Measurements from ENCODE around the gene NFATC2.
"Not testable (repeated sequence)": the region's sequence is repeated elsewhere in the genome, so short reads cannot be mapped to it uniquely, and the experiment has no call there.

Gene NFATC2

DNA sequence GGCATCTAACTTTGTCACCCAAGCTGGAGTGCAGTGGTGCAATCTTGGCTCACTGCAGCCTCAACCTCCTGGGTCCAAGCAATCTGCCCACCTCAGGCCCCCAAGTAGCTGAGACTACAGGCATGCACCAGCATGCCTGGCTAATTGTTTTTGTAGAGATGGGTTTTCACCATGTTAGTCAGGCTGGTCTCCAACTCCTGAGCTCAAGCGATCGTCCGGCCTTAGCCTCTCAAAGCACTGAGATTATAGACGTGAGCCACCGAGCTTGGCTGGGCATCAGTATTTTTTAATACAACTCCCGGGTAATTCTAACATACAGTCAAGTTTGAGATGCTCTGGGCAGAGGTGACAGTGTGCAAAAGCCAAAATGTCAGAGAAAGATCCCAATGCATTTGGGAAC lies 73.5 kb downstream of the NFATC2 start:
- DNase-seq, result no peak

DNA sequence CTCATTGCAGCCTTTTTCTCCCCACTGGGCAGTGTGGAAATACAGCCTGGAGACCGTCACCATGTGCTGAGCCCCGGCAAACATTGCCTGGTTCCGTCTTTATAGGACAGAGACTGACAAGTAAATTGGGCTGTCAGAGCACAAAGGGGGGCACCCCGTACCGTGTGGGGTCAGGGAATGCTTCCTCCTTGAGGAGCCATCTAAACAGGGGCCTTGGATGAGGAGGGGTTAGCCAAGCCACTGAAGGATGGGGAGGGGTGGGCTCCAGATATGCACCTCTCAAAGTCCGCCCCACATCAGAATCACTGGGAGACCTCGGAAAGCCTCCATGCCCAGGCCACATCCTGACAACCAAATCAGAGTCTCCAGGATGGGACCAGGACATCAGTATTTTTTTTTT lies 73.9 kb downstream of the NFATC2 start:
- DNase-seq, result no peak

DNA sequence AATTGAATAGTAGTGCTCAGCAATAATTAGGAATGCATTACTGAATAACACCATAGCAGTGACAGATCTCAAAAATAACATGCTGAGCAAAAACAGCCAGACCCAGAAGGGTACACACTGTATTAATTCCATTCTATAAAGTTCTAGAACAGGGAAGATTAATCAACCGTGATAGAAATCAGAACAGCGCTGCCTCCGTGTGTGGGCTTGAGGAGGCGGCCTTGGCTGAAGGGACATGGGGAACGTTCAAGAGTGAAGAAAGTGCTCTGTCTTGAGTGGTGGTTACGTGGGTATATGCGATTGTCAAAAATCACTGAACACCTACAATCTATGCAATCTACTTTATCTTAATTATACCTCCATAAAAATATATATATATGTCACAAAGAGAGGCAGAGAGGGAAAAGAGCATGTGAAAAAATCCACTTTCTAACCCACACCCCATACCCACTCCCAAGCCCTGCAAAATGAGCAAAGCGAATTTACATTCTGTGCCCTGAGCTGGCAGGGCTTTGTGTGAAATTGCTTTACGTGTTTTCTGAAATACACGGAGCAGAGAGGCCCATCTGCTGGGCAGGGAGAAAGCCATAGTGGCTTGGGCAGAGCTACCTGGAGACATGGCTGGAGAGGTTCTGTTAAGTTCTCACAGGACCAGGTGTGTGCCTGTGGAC lies 74.4 kb downstream of the NFATC2 start:
- DNase-seq, result no peak

DNA sequence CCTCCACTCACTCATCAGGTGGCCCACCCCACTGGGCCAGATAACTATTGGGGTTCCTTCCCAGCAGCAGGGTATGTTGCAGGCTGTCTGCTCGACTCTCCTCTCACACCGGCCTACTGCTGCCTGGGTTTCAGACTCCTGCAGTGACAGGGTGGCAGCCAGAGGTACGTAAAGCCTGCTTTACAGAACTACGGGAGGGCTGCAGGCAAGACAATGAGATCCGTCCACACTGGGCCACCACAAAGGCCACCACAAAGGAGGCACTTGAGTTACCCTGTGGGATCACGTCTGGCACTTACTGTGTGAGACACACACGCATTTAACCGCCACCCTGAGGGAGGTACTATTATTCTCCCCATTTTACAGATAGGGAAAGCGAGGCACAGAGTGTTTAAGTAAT lies 78.5 kb downstream of the NFATC2 start:
- DNase-seq, result no peak

DNA sequence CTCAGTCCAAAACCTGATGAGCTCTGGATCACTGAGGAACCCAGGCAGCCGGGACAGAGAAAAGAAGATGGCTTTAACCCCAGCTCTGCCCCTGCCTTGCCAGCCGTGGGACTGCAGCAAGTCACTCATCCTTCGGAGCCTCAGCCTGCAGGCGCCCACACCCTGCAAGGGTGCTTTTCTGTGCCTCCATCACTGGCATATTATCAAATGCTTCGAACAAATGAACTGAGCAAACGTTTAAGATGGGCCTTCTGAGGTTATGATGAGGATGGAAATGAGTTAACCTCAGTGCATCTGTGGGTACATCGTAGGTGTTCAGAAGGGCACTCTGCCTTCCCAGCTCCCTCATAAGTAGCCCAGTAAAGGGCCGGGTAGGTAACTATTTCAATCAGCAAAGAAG lies 79.0 kb downstream of the NFATC2 start:
- DNase-seq, result no peak

DNA sequence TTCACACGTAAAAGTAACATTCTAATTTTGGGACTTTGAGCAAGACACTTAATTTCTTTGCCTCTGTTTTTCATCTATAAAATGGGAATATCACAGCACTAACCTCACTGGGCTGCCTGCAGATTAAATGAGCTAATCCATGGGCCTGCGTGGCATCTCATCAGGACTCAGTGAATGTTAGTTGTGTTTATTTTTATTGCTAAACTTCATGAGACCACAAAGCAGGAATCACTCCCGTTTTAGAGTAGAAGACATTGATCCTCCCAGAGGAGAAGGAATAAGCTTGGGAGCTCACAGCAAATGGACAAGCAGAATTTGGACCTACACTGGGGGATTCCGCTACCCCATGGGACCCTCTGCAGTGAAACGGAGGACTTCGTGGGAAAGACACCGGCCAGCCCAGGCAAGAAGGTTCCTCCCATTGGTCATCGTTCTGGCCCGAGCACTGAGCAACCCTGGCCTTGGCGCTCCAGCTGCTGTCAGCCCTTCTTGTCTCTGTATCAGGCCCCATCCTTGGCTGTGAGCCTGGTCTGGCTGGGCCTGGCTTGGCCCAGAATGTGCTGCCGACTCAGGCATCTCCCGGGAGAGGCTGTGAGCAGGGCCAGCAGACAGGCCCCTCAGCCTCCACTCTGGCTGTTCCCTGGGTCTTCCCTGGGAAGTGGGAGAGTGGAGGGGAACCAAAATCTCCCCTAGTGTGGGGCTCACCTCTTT lies 79.8 kb downstream of the NFATC2 start:
- no peak for DNase-seq

DNA sequence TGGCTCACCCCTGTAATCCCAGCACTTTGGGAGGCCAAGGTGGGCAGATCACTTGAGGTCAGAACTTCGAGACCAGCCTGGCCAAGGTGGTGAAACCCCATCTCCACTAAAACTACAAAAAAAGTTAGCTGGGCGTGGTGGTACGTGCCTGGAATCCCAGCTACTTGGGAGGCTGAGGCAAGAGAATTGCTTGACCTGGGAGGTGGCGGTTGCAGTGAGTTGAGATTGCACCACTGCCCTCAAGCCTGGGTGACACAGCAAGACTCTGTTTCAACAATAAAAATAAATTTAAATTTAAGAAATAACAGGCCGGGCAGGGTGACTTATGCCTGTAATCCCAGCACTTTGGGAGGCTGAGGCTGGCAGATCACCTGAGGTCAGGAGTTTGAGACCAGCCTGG lies 80.7 kb downstream of the NFATC2 start:
- not testable (repeated sequence) for DNase-seq

DNA sequence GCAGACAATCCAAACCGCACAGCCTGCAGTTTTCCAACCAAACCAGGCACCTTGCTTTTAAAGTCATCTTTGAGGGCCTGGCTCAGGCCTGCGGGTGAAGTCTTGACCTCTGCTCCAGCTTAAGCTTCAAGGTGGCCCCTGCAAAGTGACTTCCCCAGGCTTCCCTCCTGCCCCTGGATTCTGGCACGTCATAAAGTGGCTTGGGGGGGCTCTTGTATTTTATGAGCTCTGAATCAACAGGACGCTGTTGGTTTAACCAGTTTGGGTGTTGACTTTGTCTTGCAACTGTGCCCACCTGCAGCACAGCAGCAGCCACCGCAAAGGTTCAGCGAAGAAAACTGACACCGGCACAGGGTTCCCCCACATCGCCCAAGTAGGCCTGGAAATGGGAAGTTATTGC lies 81.2 kb downstream of the NFATC2 start:
- DNase-seq, result no peak

DNA sequence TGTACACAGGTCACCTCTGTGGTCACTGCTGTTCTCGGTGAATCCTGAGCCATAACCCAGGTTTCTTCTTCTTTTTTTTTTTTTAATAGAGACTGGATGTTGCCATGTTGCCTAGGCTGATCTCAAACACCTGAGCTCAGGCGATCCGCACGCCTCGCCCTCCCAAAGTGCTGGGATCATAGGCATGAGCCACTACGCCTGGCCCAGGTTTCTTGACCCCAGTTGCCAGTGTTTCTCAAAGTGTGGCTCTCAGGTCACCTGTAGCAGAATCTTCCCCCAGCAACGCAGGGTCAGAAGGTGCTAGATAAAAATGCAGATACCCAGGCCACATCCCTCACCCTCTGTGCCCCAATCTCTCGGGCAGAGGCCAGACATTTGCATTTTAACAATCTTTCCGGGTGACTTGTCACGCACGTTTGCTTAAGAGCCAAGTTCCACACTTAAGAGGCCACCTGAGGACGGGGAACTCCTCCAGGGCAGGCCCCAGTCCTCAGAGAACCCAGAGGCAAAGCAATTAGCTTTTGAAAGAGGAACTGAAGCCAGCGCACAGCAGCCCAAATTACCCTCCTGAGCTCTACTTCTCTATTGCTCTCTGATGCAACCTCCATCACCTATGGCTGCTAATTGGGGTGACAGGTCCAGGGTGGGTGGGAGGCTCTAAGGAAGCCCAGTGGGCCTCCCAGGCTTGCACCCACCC lies 81.8 kb downstream of the NFATC2 start:
- DNase-seq, result no peak

DNA sequence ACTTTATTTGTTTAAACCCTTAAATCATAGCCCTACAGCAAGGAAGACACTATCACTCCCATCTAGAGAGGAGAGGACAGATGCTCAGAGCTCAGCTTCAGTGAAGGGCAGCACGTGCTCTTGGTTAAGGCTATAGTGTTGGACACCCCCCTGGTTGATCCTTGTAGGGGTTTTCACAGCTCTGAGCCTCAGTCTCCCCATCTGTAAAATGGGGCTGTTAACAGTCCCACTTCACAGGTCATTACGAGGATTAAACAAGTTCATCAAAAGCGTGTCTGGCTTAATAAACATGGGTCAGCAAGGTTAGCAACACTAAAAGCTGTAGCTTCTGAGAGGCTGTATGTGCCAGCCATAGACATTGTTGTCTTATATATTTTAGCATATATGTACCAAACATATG lies 82.4 kb downstream of the NFATC2 start:
- DNase-seq, result no peak

DNA sequence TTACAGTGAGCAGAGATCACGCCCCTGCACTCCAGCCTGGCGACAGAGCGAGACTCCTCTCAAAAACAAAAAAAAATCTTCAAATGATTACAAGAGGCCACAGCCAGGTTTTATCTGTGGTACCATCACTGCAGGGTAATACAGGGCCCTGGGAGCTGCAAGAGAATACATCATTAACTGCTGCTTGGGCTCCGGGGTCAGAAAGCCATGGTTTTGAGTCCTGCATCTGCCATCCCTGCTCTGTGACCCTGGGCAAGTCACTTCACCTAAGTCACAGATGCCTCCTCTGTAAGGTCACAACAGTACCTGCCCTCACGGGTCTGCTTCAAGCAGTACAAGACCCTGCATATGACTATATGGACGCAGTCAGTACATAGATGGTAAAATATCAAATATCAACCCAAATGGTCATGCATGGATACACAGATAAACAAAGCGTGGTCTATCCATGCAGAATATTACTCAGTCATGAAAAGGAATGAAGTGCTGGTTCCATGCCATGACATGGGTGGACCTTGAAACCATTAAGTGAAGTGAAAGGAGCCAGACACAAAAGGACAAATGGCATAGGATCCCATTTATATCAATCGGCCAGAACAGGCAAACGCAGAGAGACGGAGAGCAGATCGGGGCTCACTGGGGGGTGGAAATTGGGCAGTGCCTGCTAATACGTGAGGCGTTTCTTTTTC lies 83.6 kb downstream of the NFATC2 start:
- no peak for DNase-seq

DNA sequence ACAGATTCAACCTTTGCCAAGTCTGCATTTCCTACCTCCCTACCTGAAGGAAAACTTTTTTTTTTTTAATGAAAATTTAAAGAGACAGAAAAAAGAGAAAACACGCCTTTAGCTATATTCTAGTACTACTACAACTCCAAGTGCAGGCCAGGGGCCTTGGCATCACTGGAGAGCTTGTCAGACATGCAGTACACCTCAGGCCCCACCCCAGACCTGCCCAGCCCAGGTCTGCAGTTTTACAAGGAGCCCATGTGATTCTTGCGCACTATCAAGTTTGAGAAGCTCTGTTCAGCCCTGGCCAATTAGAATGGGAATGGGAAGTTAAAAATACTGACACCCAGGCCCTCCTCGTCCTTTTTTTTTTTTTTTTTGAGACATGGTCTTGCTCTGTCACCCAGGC lies 85.0 kb downstream of the NFATC2 start:
- DNase-seq, result no peak

DNA sequence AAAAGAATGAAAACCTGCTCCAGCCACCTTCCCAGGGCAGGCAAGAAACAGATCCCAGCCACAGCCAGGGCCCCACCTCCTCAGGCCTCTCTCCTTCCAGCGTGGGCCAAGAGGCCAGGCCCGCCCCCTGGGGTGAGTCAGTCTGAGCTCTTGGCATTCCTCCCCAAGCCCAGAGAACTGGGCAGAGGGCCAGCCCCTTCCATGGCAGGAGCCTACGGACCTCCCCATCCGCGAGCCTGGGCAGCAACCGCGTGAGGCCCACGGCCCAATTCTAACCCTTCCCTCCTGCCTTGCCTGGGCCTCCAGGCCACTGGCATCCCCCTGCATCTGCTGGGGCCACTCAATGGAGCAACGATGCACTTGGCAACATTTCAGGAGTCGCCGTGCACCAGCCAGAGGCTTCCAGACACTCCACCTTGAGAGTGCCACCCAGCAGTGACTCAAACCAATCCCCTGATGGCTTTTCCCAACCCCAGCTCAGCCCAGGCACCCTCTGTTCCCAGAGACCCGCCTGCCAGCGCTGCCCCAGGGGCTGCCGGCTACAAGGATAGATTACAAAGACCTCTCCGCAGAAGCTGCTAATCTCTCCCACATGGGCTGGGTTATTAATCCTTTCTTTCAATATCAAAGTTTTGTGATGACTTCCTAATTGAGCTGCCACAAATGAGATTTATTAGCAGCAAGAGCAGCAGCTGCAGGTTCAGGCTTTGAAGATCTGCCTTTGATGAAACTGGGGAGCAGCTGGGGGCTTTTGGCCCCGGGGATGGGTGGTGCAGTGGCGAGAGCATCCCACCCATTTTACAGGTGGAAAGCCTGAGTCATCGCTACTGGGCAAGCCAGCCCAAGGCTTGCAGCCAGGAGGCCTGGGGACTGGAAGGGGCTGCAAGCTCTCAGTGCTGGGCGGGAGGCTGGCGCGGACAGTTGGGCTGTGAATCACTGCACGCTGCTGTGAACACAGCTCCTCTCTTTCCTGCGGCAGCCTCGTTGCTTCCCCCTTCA lies 85.7 kb downstream of the NFATC2 start:
- no peak for DNase-seq

DNA sequence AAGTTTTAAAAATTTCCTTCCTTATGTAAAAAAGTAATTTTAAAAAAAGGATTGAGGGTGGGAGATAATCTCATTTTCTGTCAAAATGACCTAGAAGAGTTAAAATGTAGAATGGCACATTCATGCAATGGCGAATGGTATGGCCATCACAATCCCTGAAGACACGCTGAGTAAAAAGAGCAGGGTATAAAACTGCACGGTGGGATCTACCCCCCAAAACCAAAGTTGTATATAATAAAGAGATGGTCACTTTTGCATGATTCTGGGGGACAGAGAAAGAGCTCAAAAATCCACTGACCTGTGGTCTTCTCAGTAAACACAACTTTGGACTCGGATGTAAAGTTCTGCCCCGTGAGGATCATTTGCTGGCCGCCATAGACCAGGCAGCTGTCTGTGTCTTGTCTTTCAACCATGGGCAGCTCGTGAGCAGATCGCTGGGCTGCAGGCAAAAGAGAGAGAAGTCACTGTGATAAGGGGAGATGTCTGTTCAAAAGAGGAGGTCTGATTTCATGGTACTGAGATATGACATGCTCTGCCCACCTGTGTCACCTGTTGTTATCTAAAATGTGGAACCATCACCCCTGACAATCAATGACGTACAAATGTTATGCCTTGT lies 88.2 kb downstream of the NFATC2 start:
- no peak for DNase-seq

DNA sequence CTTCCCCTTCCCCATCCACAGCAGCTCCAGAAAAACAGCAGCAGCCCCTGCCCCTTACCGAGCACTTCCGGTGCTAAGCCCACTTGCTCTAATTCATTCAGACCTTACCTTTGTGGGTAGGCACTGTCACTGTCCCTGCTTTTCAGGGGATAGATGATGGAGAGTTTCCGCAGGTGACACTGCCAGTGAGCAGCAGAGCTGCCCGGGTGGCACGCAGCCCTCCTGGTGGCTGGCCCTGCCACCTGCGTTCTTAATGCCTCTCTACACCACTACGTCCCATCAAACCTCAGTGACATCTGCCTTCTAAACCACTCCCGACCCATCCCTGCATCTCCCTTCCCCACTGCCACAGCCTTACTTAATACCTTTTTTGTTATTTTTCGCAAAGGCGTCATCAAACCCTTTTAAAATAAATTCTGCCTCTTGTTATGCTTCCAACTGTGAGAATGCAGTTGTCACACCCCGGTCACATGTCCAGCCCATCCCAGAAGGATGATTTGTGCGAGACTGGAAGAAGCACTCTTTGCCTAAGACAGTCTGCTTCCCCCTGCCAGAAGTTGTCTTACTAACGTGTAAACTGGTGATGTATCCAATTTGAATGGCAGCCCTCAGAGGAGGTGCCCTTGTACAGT lies 89.7 kb downstream of the NFATC2 start:
- no peak for DNase-seq

DNA sequence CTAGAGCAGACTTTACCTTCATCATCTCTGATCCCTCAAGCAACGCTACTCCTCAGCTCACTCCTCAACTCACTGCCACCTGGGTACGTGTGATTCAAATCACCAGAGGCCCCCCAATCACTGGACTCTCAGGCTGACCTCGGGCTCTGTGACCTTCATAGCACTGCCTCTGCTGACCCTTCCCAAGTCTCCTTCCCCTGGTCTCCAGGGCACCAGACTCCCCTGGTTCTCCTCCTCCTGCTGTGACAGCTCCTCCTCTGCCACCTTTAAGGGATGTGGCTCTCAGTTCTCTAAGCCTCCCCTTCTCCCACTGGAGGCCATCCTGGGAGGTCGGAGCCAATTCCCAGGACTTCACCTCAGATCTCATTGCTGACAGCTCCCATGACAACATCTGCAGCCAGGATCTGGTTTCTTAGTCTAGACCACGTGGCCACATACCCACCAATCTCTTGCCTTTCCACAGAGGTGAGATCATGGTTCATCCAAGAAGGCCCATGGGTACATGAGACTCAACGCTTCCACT lies 90.4 kb downstream of the NFATC2 start:
- no peak for DNase-seq

DNA sequence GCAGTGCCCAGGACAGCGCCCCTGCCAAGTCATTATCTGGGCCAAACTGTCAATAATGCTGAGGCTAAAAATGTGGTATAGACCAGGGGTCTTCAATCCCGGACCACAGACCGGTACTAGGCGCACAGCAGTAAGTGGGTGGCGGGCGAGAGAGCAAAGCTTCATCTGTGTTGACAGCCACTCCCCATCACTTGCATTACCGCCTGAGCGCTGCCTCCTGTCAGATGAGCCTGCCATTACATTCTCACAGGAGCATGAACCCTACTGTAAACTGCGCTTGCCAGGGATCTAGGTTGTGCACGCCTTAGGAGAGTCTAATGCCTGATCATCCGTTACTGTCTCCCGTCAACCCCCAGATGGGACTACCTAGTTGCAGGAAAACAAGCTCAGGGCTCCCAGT lies 91.0 kb downstream of the NFATC2 start:
- DNase-seq, result no peak

DNA sequence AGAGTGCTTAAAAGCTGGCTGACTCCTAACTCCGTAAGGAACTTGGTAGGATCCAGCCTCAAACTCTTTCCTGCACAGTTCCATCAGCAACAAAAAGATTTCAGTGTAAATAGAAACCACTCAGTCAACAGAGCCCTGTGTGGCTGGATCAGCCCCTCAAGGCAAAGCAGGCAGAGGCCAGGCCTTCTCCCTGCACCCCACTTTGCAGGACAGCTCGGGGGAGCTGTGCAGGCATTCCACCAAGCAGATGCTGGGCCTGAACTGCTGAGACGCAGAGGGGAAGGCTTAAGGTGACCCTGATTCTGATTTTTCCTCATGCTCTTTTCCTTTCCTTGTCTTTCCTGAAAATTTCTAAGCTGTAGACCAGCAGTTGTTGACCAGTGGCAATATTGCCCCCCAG lies 91.5 kb downstream of the NFATC2 start:
- no peak for DNase-seq

DNA sequence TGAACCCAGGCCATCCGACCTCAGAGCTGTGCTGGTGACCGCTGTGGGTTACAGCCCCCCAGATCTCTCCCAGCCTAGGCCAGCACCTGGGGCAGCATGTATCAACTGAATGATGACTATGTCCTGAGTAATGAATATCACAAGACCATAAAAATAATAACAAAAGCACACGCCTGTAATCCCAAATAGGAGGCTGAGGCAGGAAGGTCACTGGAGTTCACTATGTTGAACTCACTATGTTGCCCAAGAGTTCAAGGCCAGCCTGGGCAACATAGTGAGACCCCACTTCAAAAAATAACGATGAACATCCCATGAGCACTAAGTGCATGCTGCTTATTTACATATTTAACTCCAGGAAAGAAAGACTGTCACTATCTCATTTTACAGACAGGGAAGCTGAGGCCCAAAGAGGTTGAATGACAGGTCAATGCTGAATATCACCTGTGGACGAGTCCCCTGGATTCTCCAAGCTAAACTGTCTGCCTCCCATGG lies 92.3 kb downstream of the NFATC2 start:
- no peak for DNase-seq

DNA sequence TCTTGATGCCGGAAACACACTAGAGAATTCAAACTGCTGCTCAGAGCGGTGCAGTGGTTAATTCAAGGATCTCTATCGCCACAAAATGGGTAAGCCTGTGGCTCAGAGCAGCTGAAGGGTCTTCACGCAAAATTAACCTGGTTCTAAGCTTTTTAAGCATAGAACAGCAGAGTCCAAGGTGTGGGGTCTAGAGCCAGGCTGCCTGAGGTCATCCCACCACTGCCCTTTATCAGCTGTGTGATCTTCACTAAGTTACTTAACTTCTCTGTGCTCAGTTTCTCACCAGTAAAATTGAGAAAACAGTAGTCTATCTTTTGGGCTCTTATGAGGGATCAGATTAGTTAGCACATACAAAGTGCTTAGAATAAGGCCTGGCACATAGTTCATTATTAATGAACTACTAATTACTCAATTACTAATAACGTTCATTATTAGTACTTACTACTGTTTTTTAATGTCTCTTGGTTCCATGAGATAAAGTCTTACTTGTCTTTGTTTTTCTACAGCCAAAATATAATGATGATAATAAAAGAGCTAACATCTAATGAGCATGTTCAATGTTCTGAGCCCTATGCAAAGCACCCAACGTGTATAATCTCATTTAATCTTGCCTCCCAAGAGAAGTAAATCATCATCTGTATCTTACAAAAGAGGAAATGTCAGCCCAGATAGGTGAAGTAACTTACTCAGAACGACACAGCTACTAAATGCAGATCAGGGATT lies 92.9 kb downstream of the NFATC2 start:
- DNase-seq, result no peak

All from effector CD4-positive, alpha-beta T cell (primary cell).